ENCODE measurements around the gene ERF. TPM values are rescaled to one million over a fixed set of nuclear protein-coding genes. Genes with fewer than 3 reads are reported as not detected.

ERF gene
- polyA plus RNA-seq, 2 of the 4 experiments (the other 2 are of a cell fraction): 103 to 120 TPM

GRCh38 chr19:42290523-42291434 lies 35.9 kb upstream of the ERF start (continued):
- no peak for TF ChIP-seq PBX3 (IDR thresholded peaks at IDR 0.05)

GRCh38 chr19:42290136-42290522 lies 35.2 kb upstream of the ERF start:
- no peak overlapping the region for H3K4me3 ChIP-seq
- WGBS (ENCODE audit: missing lambda C conversion rate): 85% methylated on average over 12 of the region's 13 CpGs
- ChIA-PET CTCF (interaction anchor here (0.8 to 23.7 kb wide), 12 partner anchors 10 to 158 kb away, joined by 3 to 616 read pairs (median 6); partner anchors contain the start of genes CIC, DEDD2, GSK3A and PAFAH1B3), POLR2A (interaction anchor here (1.9 kb wide), 1 partner anchor 47 kb away, joined by 6 read pairs; no protein-coding TSS in a partner anchor)
- no peak overlapping the region for H3K4me2 ChIP-seq
- no peak overlapping the region for H3K27ac ChIP-seq
- H3K9me3 ChIP-seq: no peaks in the 10 kb centered on the region
- no peak for TF ChIP-seq ATOH8 (CRISPR knock-in tag; IDR thresholded peaks at IDR 0.05; ENCODE audit: low read depth)
- no peak for DNase-seq (ENCODE audit: low read depth in 1 of 2, low spot score in 1 of 2)
- ATAC-seq: no peak
- FAIRE-seq: no peak
- H3K4me1 ChIP-seq: peaks cover 23% of the 10 kb centered on the region

- Histone ChIP-seq H3K27ac (no peak overlapping the region), H3K4me1 (peaks cover 28% of the 10 kb centered on the region), H3K4me3 (no peak overlapping the region), H3K4me2 (no peak overlapping the region), H3K9me3 (no peaks in the 10 kb centered on the region)
- ChIA-PET POLR2A (interaction anchor here (1.9 kb wide), 1 partner anchor 46 kb away, joined by 6 read pairs; no protein-coding TSS in a partner anchor), CTCF (interaction anchor here (1.0 to 23.7 kb wide), 9 partner anchors 11 to 181 kb away, joined by 3 to 616 read pairs (median 11); partner anchors contain the start of genes GSK3A, PAFAH1B3, POU2F2 and PRR19)
- no peak for FAIRE-seq
- no peak for DNase-seq (ENCODE audit: low read depth in 1 of 2, low spot score in 1 of 2)
- no peak for ATAC-seq
- TF ChIP-seq KDM1A (IDR thresholded peaks at IDR 0.05; ENCODE audit: low read depth) (no peak), GATA3 (IDR thresholded peaks at IDR 0.05; ENCODE audit: borderline replicate concordance) (no peak), E2F6 (IDR thresholded peaks at IDR 0.05; ENCODE audit: borderline replicate concordance, low read depth) (no peak), NPAS2 (CRISPR knock-in tag; IDR thresholded peaks at IDR 0.05; ENCODE audit: borderline replicate concordance) (no peak), CHD2 (IDR thresholded peaks at IDR 0.05; ENCODE audit: low read length, partially characterized antibody) (no peak), RNF2 (IDR thresholded peaks at IDR 0.05; ENCODE audit: borderline replicate concordance, low read depth) (no peak), HDAC2 (IDR thresholded peaks at IDR 0.05) (no peak), HEYL (CRISPR knock-in tag; IDR thresholded peaks at IDR 0.05) (no peak)
- WGBS (ENCODE audit: missing lambda C conversion rate): 90% methylated on average over 8 of the region's 8 CpGs
Observed at GRCh38 chr19:42289556-42290041, 34.7 kb upstream of the ERF start.

GRCh38 chr19:42288881-42289555 lies 34.1 kb upstream of the ERF start:
- ATAC-seq (no peak), DNase-seq (ENCODE audit: low read depth in 1 of 2, low spot score in 1 of 2) (no peak), FAIRE-seq (no peak)
- CTCF ChIA-PET: interaction anchor here (0.7 to 23.7 kb wide), 10 partner anchors 11 to 181 kb away, joined by 3 to 616 read pairs (median 10); partner anchors contain the start of genes GSK3A, PAFAH1B3, POU2F2 and PRR19
- WGBS (ENCODE audit: missing lambda C conversion rate): 94% methylated on average over 22 of the region's 22 CpGs
- Histone ChIP-seq H3K4me1 (peaks cover 29% of the 10 kb centered on the region), H3K4me2 (no peak overlapping the region), H3K4me3 (no peak overlapping the region), H3K27ac (no peak overlapping the region), H3K9me3 (no peaks in the 10 kb centered on the region)
- TF ChIP-seq HOXA7 (CRISPR knock-in tag; IDR thresholded peaks at IDR 0.05) (no peak), NR3C1 (IDR thresholded peaks at IDR 0.05) (no peak), MYC (IDR thresholded peaks at IDR 0.05; ENCODE audit: borderline replicate concordance, low read length) (no peak), HEYL (CRISPR knock-in tag; IDR thresholded peaks at IDR 0.05) (no peak), MAX (IDR thresholded peaks at IDR 0.05) (no peak), BCL3 (IDR thresholded peaks at IDR 0.05) (no peak), KDM1A (IDR thresholded peaks at IDR 0.05; ENCODE audit: low read depth) (no peak), EP300 (IDR thresholded peaks at IDR 0.05) (no peak), HOXB13 (CRISPR knock-in tag; IDR thresholded peaks at IDR 0.05; ENCODE audit: low read depth) (no peak), RARB (CRISPR knock-in tag; IDR thresholded peaks at IDR 0.05) (no peak), EHMT2 (IDR thresholded peaks at IDR 0.05; ENCODE audit: low read depth) (no peak), RCOR1 (IDR thresholded peaks at IDR 0.05; ENCODE audit: low read depth, low read length) (no peak), JUNB (IDR thresholded peaks at IDR 0.05) (no peak), POLR2A (IDR thresholded peaks at IDR 0.05; ENCODE audit: low read length) (no peak), HES2 (IDR thresholded peaks at IDR 0.05) (no peak), HDAC2 (IDR thresholded peaks at IDR 0.05) (no peak), ZFP36 (IDR thresholded peaks at IDR 0.05; ENCODE audit: borderline replicate concordance, partially characterized antibody) (no peak)
- POLR2A ChIA-PET: interaction anchor here (1.9 kb wide), 1 partner anchor 46 kb away, joined by 6 read pairs; no protein-coding TSS in a partner anchor

Measured in A549 (cell line).